Thyroid gland (tissue), 4 donors: ENCODE results near the gene SGSM2. TPM values are rescaled to one million over a fixed set of nuclear protein-coding genes. Genes with fewer than 3 reads are reported as not detected.

Experiments used
- DNase-seq, 2 donors: peaks; one replicate each; pipeline ENCODE4 v3.0.0-alpha.2; 2019
- H3K27ac ChIP-seq, 3 donors: fragments of 200-600 bp; sonication (generic); 1 replicate in 2 of 3; 2 replicates in 1 of 3; pipeline ENCODE4 v1.5.1; 2016 to 2019; ENCODE audit warnings: mild to moderate bottlenecking in 1 of 3, moderate library complexity in 1 of 3
- H3K27me3 ChIP-seq: fragments of 200-600 bp; sonication (generic); one replicate; pipeline ENCODE4 v1.5.1; 2019
- H3K36me3 ChIP-seq, 2 donors: fragments of 200-600 bp; sonication (generic); one replicate each; pipeline ENCODE4 v1.5.1; 2016 to 2019
- H3K4me1 ChIP-seq, 2 donors: fragments of 200-600 bp; sonication (generic); one replicate each; pipeline ENCODE4 v1.5.1; 2017 to 2019
- H3K4me3 ChIP-seq, 3 donors: fragments of 200-600 bp; sonication (generic); replicated peaks in 1 of 3; 1 replicate in 2 of 3; 2 replicates in 1 of 3; pipeline ENCODE4 v1.5.1; 2016; ENCODE audit warnings: mild to moderate bottlenecking in 1 of 3
- H3K9me3 ChIP-seq: fragments of 200-600 bp; sonication (generic); one replicate; pipeline ENCODE4 v1.5.1; 2017
- POLR2A ChIP-seq, 2 donors: fragments of 450-650 bp; IDR thresholded peaks; one replicate each; pipeline ENCODE4 v1.6.1; 2017; ENCODE audit warnings: antibody characterized with exemption in 2 of 2, mild to moderate bottlenecking in 2 of 2, moderate library complexity in 1 of 2
- WGBS, 2 donors: methylation state at CpG; one replicate each; pipeline ENCODE4 v1.1.5; 2017; 5-methylcytosine and 5-hydroxymethylcytosine counted together
- intact Hi-C: fragments of 100-400 bp; cut with DNase I; formaldehyde crosslinking; loops from one replicate; pipeline ENCODE4 v1.15.1; 2023
- total RNA-seq, 4 donors: library from RNA; depleted of rRNA; stranded (reverse); fragments of >200 nt; gene quantifications; one replicate each; pipeline ENCODE4 v1.2.3, GENCODE V29; 2016
- TF ChIP-seq, protein P1 (sequence below), 6 experiments: fragments of 200-600 bp in 3 of 6; fragments of 450-650 bp in 3 of 6; sonication (generic) in 3 of 6; IDR thresholded peaks; one replicate each; pipeline ENCODE4 v1.5.1; 2016 to 2019; ENCODE audit warnings: antibody characterized with exemption in 6 of 6, mild to moderate bottlenecking in 2 of 6, inconsistent platforms in 1 of 6, moderate library complexity in 1 of 6

The SGSM2 gene
- total RNA-seq, 4 donors from 2014 or later: 47.8 to 82.7 (median 63.2) TPM

DNA sequence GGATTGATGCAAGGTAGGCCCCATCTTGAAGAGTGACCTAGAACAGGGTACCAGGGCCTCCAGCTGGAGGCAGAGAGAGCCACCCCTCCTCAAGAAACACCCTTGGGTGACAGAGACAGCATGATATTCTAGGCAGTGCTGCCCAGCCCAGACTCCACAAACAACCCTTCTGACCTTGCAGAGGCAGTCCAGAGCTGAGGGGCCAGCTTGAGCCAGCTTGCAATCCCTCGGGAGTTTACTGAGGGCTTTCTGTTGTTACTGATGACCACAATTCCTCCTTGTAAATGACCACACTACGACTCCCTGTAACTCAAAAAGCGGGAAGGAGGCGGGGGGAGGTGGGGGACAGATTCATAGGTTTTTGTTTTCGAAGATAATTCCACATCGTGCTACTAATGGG, 82.2 kb downstream of the SGSM2 start:
- Histone ChIP-seq H3K27ac (peak overlapping the region in 1 of 3 donors; percentile 57), H3K9me3 (no peaks in the 10 kb centered on the region), H3K27me3 (no peaks in the 10 kb centered on the region), H3K4me1 (peaks cover 0 to 12% of the 10 kb centered on the region in 2 donors), H3K36me3 (peaks cover 10 to 18% of the 10 kb centered on the region in 2 donors), H3K4me3 (no peak overlapping the region)
- no peak for TF ChIP-seq POLR2A (IDR thresholded peaks at IDR 0.05)
- TF ChIP-seq, protein P1, sequence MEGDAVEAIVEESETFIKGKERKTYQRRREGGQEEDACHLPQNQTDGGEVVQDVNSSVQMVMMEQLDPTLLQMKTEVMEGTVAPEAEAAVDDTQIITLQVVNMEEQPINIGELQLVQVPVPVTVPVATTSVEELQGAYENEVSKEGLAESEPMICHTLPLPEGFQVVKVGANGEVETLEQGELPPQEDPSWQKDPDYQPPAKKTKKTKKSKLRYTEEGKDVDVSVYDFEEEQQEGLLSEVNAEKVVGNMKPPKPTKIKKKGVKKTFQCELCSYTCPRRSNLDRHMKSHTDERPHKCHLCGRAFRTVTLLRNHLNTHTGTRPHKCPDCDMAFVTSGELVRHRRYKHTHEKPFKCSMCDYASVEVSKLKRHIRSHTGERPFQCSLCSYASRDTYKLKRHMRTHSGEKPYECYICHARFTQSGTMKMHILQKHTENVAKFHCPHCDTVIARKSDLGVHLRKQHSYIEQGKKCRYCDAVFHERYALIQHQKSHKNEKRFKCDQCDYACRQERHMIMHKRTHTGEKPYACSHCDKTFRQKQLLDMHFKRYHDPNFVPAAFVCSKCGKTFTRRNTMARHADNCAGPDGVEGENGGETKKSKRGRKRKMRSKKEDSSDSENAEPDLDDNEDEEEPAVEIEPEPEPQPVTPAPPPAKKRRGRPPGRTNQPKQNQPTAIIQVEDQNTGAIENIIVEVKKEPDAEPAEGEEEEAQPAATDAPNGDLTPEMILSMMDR (IDR thresholded peaks at IDR 0.05): no peak
- no peak for DNase-seq
- 78 to 85% methylated on average over 6 of the region's 6 CpGs for WGBS, 2 donors
- intact Hi-C loops: no loop called here

DNA sequence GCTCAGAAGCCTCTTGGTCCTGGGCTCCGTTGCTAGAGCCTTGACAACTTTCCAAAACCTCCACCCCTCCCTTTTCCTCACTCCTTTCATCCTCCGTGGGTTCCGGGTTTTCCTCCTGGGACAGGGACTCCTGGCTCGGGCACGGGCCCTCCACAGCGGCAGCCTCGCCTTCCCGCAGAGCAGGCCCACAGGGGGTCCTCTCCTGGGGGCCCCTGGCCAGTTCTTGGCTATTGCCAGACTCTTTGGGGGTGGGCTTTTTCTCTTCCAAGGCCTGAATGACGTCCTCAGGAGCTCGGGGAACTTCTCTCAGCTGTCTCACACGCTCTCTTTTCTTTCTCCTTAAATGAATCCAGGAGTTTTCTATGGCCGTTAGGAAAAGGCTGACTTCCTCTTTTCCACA, 82.9 kb downstream of the SGSM2 start:
- no peak for DNase-seq
- peak in 1 of 2 donors; percentile 0 for TF ChIP-seq POLR2A (IDR thresholded peaks at IDR 0.05)
- TF ChIP-seq, protein P1 (IDR thresholded peaks at IDR 0.05): no peak
- Histone ChIP-seq H3K27me3 (no peaks in the 10 kb centered on the region), H3K27ac (no peak overlapping the region), H3K4me3 (no peak overlapping the region), H3K4me1 (peaks cover 0 to 12% of the 10 kb centered on the region in 2 donors), H3K36me3 (peaks cover 10 to 18% of the 10 kb centered on the region in 2 donors), H3K9me3 (no peaks in the 10 kb centered on the region)
- WGBS, 2 donors: 79 to 81% methylated on average over 12 of the region's 12 CpGs
- intact Hi-C loops: loop anchor here (10.0 kb wide), 1 partner anchor 285 kb away; no protein-coding TSS in a partner anchor

DNA sequence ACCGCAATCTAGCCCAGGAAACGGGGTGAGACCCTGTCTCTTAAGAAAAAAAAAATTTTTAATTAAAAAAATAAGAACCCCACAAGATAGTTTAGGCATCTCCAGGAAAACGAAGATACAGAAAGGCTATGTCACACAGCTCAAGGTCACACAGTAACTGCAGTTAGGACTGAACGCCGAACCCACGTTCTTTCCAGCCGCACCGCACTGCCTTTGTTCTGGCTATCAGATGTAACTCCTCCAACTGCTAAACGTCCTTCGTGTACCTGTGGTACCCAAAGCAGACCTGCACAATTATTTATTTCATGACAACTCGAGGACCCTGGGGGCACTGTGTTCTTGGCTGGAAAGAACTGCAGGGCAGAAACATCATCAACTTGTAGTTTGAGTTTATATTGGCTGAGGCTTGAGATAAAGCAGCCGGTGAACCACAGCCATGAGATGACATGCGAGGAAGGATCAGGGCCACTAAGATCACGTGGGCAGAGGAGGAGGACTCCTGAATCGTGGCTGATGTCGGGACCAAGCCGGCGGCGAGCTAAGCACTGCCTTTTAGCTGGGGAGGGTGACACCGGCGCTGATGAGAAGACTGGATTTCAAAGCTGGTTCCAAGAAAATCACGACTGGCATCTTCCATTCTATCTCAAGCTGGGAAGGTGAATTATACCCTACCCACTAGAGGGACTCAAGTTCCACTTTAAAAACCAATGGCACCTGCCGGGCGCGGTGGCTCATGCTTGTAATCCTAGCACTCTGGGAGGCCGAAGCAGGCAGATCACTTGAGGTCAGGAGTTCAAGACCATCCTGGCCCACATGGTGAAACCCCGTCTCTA, 84.2 kb downstream of the SGSM2 start:
- Histone ChIP-seq H3K36me3 (peaks cover 10 to 18% of the 10 kb centered on the region in 2 donors), H3K4me3 (no peak overlapping the region), H3K27ac (no peak overlapping the region), H3K9me3 (no peaks in the 10 kb centered on the region), H3K27me3 (no peaks in the 10 kb centered on the region), H3K4me1 (peaks cover 0 to 7% of the 10 kb centered on the region in 2 donors)
- WGBS, 2 donors: 65 to 71% methylated on average over 24 to 27 of the region's 27 CpGs
- TF ChIP-seq, protein P1 (IDR thresholded peaks at IDR 0.05): peak in 4 of 6 experiments; percentile 36 to 48 (median 36)
- no peak for TF ChIP-seq POLR2A (IDR thresholded peaks at IDR 0.05)
- intact Hi-C loops: loop anchor here (10.0 kb wide), 1 partner anchor 283 kb away; no protein-coding TSS in a partner anchor
- peak; percentile 67 to 70 for DNase-seq

DNA sequence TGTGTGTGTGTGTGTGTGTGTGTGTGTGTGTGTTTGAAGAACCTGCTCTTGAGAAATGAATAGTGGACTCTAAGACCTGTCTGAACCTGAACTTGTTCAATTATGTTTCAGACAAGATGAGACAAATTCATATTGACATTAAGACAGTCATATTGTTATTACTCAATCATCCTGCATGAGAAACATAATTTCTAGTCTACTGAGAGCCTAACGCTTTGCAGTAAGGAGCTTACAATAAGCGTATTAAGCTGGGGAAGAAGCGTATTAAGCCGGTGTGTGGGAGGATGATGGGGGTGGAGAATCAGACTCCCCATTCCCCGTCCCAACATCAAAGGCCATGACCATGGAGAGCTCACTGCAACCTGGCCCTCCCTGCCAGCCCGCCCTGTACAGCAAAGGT, 86.0 kb downstream of the SGSM2 start:
- peaks cover 0 to 6% of the 10 kb centered on the region in 2 donors for H3K4me1 ChIP-seq
- no peaks in the 10 kb centered on the region for H3K9me3 ChIP-seq
- H3K36me3 ChIP-seq: peaks cover 10 to 18% of the 10 kb centered on the region in 2 donors
- intact Hi-C loops: loop anchor here (10.0 kb wide), 1 partner anchor 282 kb away; no protein-coding TSS in a partner anchor
- TF ChIP-seq POLR2A (IDR thresholded peaks at IDR 0.05): no peak
- TF ChIP-seq, protein P1 (IDR thresholded peaks at IDR 0.05): no peak
- no peak overlapping the region for H3K4me3 ChIP-seq
- H3K27ac ChIP-seq: no peak overlapping the region
- 93 to 94% methylated on average over 6 of the region's 6 CpGs for WGBS, 2 donors
- no peak for DNase-seq
- H3K27me3 ChIP-seq: no peaks in the 10 kb centered on the region

DNA sequence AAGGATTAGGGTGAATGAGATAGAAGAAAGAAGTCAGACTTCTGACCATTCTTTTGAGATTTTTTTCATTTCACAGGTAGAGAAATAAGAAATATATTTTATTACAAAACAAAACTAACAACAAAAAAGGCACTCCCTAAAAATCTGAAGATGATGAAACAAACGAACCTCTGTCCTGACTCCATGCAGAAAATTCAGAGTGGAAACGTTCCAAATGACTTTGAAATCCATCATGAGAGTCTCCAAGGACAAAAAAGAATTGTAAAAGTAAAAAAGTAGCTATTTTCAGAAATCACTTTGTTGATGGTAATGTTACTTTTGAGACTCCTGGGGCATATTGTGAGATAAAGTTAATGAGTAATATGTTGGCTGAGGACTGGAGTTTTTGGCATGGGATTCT, 89.9 kb downstream of the SGSM2 start:
- Histone ChIP-seq H3K4me3 (no peak overlapping the region), H3K4me1 (no peaks in the 10 kb centered on the region), H3K27me3 (no peaks in the 10 kb centered on the region), H3K27ac (no peak overlapping the region), H3K36me3 (no peaks in the 10 kb centered on the region), H3K9me3 (no peaks in the 10 kb centered on the region)
- 72% methylated on average over 2 of the region's 2 CpGs for WGBS, 2 donors
- TF ChIP-seq, protein P1 (IDR thresholded peaks at IDR 0.05): no peak
- no peak for DNase-seq
- intact Hi-C loops: loop anchor here (10.0 kb wide), 1 partner anchor 278 kb away; no protein-coding TSS in a partner anchor
